Brain microvascular endothelial cell (primary cell): ENCODE data around the gene SFRP2.
A peak's percentile ranks its signal among the peaks of the same experiment; 100 is the strongest.

Experiments
- DNase-seq: peaks from one replicate; pipeline ENCODE4 v3.0.0-alpha.2; 2020
- H3K27ac ChIP-seq: fragments of 250-450 bp; sonication (Bioruptor Pico); 2 replicates; pipeline ENCODE4 v1.5.1; 2020; ENCODE audit warnings: mild to moderate bottlenecking, moderate library complexity
- H3K27me3 ChIP-seq: fragments of 250-450 bp; sonication (Bioruptor Pico); replicated peaks from 2 replicates; pipeline ENCODE4 v1.5.1; 2020; ENCODE audit warnings: mild to moderate bottlenecking
- H3K36me3 ChIP-seq: fragments of 250-450 bp; sonication (Bioruptor Pico); replicated peaks from 2 replicates; pipeline ENCODE4 v1.5.1; 2020; ENCODE audit warnings: mild to moderate bottlenecking
- H3K4me3 ChIP-seq: 2 replicates; pipeline ENCODE4 v1.5.1; 2011; ENCODE audit warnings: low read depth, mild to moderate bottlenecking, control low read depth, low read length, moderate library complexity
- in situ Hi-C: cut with HindIII; loops from 2 replicates; pipeline ENCODE4 v1.10.0; 2017; ENCODE audit warnings: low sequenced_read_pairs, low pct_ligation_motif_present
- TF ChIP-seq, protein P1 (sequence below): IDR thresholded peaks from 2 replicates; pipeline ENCODE4 v1.5.1; 2011; ENCODE audit warnings: low read depth, mild to moderate bottlenecking, moderate library complexity, low read length, control low read depth, inconsistent platforms; ENCODE audit errors: missing control alignments

Gene SFRP2, protein sequence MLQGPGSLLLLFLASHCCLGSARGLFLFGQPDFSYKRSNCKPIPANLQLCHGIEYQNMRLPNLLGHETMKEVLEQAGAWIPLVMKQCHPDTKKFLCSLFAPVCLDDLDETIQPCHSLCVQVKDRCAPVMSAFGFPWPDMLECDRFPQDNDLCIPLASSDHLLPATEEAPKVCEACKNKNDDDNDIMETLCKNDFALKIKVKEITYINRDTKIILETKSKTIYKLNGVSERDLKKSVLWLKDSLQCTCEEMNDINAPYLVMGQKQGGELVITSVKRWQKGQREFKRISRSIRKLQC

DNA sequence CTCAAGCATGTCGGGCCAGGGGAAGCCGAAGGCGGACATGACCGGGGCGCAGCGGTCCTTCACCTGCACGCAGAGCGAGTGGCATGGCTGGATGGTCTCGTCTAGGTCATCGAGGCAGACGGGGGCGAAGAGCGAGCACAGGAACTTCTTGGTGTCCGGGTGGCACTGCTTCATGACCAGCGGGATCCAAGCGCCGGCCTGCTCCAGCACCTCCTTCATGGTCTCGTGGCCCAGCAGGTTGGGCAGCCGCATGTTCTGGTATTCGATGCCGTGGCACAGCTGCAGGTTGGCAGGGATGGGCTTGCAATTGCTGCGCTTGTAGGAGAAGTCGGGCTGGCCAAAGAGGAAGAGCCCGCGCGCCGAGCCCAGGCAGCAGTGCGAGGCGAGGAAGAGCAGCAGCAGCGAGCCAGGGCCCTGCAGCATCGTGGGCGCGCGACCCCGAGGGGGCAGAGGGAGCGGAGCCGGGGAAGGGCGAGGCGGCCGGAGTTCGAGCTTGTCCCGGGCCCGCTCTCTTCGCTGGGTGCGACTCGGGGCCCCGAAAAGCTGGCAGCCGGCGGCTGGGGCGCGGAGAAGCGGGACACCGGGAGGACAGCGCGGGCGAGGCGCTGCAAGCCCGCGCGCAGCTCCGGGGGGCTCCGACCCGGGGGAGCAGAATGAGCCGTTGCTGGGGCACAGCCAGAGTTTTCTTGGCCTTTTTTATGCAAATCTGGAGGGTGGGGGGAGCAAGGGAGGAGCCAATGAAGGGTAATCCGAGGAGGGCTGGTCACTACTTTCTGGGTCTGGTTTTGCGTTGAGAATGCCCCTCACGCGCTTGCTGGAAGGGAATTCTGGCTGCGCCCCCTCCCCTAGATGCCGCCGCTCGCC lies at the start of gene SFRP2:
Gene SFRP2, minus strand, starts transcription at position 671 of the 864 bp plus-strand sequence. Its CDS starts 248 bp downstream, at position 423.
- in situ Hi-C loops: no loop called here
- H3K27me3 ChIP-seq: peaks cover 81% of the 10 kb centered on the region
- no peaks in the 10 kb centered on the region for H3K36me3 ChIP-seq
- peak within 1 kb of the TSS; percentile 20 for H3K4me3 ChIP-seq
- DNase-seq: no peak
- H3K27ac ChIP-seq: no peak within 1 kb of the TSS
- TF ChIP-seq, protein P1, sequence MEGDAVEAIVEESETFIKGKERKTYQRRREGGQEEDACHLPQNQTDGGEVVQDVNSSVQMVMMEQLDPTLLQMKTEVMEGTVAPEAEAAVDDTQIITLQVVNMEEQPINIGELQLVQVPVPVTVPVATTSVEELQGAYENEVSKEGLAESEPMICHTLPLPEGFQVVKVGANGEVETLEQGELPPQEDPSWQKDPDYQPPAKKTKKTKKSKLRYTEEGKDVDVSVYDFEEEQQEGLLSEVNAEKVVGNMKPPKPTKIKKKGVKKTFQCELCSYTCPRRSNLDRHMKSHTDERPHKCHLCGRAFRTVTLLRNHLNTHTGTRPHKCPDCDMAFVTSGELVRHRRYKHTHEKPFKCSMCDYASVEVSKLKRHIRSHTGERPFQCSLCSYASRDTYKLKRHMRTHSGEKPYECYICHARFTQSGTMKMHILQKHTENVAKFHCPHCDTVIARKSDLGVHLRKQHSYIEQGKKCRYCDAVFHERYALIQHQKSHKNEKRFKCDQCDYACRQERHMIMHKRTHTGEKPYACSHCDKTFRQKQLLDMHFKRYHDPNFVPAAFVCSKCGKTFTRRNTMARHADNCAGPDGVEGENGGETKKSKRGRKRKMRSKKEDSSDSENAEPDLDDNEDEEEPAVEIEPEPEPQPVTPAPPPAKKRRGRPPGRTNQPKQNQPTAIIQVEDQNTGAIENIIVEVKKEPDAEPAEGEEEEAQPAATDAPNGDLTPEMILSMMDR: no peak

DNA sequence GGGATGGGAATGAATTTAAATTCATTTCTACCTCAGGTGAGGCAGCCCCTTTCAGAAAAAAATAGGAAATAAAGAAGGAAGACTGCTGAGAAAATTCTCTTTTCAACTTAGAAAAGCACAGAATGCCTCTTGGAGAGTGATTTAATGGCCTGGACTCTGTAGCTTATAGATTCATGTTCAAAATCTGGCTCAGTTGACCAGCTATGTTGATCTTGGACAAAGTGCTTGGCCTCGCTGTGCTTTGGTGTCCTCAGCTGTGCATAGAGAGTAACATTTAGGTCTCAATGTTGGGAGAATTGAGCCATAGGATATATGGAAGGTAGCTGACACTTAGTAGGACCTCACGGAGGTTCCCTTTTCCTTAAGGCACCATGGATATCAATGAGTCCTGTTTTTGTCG lies 49.7 kb upstream of the SFRP2 start:
- DNase-seq: no peak
- TF ChIP-seq, protein P1: no peak
- no peaks in the 10 kb centered on the region for H3K36me3 ChIP-seq
- no peak overlapping the region for H3K27ac ChIP-seq
- no peak overlapping the region for H3K4me3 ChIP-seq
- in situ Hi-C loops: no loop called here
- H3K27me3 ChIP-seq: no peaks in the 10 kb centered on the region

DNA sequence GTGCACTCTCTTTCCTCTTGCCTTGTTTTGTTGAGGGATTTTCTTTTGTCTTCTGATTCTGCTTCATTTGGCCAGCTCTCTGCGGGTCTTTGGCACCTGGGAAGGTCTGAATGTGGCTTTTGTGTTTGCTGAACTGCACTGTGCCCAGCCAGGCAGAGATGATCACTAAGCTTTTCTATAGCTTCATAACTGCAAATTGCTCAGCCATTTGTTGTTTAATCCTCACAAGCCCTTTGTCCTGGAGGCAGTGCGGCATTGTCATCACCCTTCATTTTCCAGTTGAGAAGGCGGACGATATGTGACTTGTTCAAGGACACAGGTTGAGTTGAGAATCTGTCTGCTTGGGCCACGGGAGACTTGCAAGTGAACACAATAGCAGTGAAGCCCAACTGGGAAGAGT lies 46.0 kb upstream of the SFRP2 start:
- H3K4me3 ChIP-seq: no peak overlapping the region
- H3K27ac ChIP-seq: no peak overlapping the region
- no peak for DNase-seq
- no peaks in the 10 kb centered on the region for H3K36me3 ChIP-seq
- H3K27me3 ChIP-seq: no peaks in the 10 kb centered on the region
- in situ Hi-C loops: no loop called here
- TF ChIP-seq, protein P1: no peak

DNA sequence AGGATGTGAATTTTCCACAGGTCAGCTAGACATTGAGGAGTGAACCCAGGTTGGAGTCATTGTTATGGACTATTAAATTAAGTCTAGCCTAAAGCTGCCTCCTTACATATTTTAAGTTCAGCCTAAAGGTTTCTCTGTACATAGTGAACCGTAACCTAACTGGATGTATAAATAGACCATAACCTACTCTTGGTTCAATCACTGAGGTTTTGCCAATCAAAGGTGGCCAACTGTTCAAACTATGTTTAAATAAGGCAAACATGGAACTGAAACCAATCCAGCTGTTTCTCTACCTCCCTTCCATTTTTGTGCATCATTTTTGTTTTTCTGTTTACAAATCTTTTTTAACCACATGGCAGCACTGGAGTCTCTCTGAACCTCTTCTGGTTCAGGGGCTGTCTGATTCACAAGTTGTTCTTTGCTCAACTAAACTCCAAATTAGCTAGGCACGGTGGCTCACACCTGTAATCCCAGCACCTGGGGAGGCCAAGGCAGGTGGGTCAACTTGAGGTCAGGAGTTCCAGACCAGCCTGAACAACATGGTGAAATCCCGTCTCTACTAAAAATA lies 43.9 kb upstream of the SFRP2 start:
- no peak overlapping the region for H3K27ac ChIP-seq
- DNase-seq: no peak
- TF ChIP-seq, protein P1: no peak
- no peak overlapping the region for H3K4me3 ChIP-seq
- in situ Hi-C loops: no loop called here
- H3K36me3 ChIP-seq: no peaks in the 10 kb centered on the region
- no peaks in the 10 kb centered on the region for H3K27me3 ChIP-seq

DNA sequence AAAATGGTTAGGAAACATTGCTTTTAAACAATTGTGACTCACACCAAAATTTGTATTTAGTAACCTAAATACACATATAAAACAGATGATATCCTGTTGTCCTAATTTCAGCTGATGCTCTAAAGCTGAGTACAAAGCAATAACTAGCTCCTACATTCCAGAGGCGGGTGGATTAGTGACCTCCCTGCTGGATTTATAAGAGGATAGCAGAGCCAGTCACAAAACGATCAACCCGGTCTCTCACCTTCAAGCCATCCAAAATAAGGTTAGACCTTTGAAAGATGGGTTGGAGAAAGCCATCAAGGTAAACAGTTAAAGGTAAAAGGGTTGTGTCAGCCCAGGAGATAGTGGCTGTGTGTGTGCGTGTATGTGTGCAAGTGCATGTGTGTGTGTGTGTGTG lies 43.2 kb upstream of the SFRP2 start:
- no peak for DNase-seq
- Histone ChIP-seq H3K36me3 (no peaks in the 10 kb centered on the region), H3K27me3 (no peaks in the 10 kb centered on the region), H3K4me3 (no peak overlapping the region), H3K27ac (no peak overlapping the region)
- in situ Hi-C loops: no loop called here
- TF ChIP-seq, protein P1: no peak
